Chondrocyte (in vitro differentiated cells): Measurements from ENCODE around the gene ACAA2. TPM values are rescaled to one million over a fixed set of nuclear protein-coding genes. Genes with fewer than 3 reads are reported as not detected.

Source experiments
- DNase-seq: peaks from one replicate; pipeline ENCODE4 v3.0.0; 2021; ENCODE audit warnings: mixed read lengths, low spot score
- H3K27ac Mint-ChIP-seq: one replicate; pipeline ENCODE4 v1.8.0; 2021; ENCODE audit warnings: mild to moderate bottlenecking, moderate library complexity, mixed read lengths; ENCODE audit not compliant: unreplicated experiment
- H3K27me3 Mint-ChIP-seq: 2 replicates; pipeline ENCODE4 v1.8.0; 2021; ENCODE audit warnings: low read depth, mixed read lengths
- H3K36me3 Mint-ChIP-seq: 2 replicates; pipeline ENCODE4 v1.8.0; 2021; ENCODE audit warnings: low read depth, mixed read lengths
- H3K4me1 Mint-ChIP-seq: 2 replicates; pipeline ENCODE4 v1.8.0; 2021; ENCODE audit warnings: low read depth, mild to moderate bottlenecking, mixed read lengths
- H3K4me3 Mint-ChIP-seq: one replicate; pipeline ENCODE4 v1.8.0; 2021; ENCODE audit warnings: mild to moderate bottlenecking, moderate library complexity, mixed read lengths; ENCODE audit not compliant: unreplicated experiment
- H3K9me3 Mint-ChIP-seq: 2 replicates; pipeline ENCODE4 v1.8.0; 2021; ENCODE audit warnings: low read depth, mixed read lengths
- CTCF ChIP-seq: fragments of 200-600 bp; sonication (generic); IDR thresholded peaks from 2 replicates; pipeline ENCODE4 v1.5.0; 2021; ENCODE audit warnings: antibody characterized with exemption, mild to moderate bottlenecking, moderate library complexity
- total RNA-seq: library from RNA; stranded (reverse); gene quantifications from 3 replicates; pipeline ENCODE4 v1.2.1, GENCODE V29; 2021

Gene ACAA2
- total RNA-seq, 1 donor from 2014 or later: 60.3 TPM

DNA sequence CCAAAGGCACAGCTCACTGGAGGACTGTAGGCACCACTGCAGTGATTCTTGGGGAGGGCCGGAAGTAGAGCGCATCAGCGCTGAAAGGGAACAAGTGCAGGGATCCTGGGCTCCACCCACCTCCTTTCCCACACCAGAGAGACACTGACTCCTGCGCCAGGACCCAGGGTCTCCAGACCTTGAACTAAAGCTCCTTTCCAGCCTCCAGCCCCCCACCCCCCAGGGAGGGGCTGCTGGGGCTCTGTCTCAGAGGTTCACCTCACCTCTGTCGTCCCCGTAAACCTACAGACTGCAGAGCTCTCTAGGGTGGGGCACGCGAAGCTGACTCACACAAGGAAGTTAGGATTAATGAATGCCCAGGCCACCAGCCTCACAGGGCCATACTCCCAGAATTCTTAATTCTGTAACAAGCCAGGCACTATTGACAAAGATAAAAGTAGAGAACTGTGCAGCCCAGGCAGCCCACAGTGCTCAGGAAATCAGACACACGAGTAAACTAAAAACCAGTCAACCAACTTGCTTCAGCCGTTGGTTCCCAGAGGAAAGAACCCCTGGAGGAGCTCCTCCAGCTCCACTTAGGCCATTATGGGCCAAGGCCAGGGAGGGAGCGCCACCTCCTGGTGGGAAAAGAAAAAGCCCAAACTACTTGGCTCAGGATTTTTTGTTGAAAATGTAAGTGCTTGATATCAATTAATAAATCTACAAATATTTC, 45.1 kb upstream of the ACAA2 start:
- H3K9me3 Mint-ChIP-seq: no peaks in the 10 kb centered on the region
- H3K4me3 Mint-ChIP-seq: no peak overlapping the region
- DNase-seq: no peak
- H3K27ac Mint-ChIP-seq: no peak overlapping the region
- H3K36me3 Mint-ChIP-seq: no peaks in the 10 kb centered on the region
- peaks cover 2% of the 10 kb centered on the region for H3K27me3 Mint-ChIP-seq
- peaks cover 7% of the 10 kb centered on the region for H3K4me1 Mint-ChIP-seq
- TF ChIP-seq CTCF: peak; percentile 98

DNA sequence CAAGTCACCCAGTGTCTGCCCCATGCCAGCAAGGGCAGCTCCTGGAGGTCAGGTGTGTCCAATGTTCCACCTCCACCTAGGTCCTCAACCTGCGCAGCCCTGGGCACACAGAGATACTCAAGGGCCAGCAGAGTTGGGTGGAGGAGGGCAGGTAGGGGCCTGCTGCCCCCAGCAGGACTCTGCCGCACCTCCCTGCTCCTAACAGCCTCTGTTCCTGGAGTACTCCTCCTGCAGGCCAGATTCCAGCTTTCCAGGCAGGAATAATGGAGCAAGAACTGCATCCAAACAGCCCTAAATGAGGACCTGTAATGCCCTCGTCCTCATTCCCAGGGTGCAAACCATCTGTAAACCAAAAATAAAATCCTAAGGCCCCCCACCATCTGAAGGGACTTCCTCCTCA, 44.4 kb upstream of the ACAA2 start:
- DNase-seq: no peak
- peak; percentile 22 for TF ChIP-seq CTCF
- no peaks in the 10 kb centered on the region for H3K27me3 Mint-ChIP-seq
- no peaks in the 10 kb centered on the region for H3K9me3 Mint-ChIP-seq
- peaks cover 7% of the 10 kb centered on the region for H3K4me1 Mint-ChIP-seq
- no peak overlapping the region for H3K4me3 Mint-ChIP-seq
- no peaks in the 10 kb centered on the region for H3K36me3 Mint-ChIP-seq
- H3K27ac Mint-ChIP-seq: no peak overlapping the region

DNA sequence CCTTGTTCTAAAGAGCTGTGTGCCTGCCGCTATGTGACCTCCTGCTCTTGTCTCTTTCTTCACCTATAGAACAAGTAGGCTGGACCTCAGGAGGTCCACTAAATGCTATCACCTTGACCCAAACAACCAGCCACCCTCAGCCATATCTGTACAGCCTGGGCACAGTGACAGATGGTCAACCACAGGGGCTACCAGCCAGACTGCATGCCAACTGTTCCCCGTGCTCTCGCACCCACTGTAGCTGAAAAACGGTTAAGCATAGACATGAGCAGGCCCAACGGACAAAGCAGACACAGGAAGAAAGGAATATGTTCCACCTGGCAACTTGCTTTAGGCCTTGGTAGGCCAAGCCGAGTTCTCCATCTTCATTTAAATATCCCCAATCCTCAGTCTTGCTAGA, 43.2 kb upstream of the ACAA2 start:
- no peak for DNase-seq
- Mint-ChIP-seq H3K4me3 (no peak overlapping the region), H3K27me3 (no peaks in the 10 kb centered on the region), H3K9me3 (no peaks in the 10 kb centered on the region), H3K27ac (no peak overlapping the region), H3K4me1 (peaks cover 7% of the 10 kb centered on the region), H3K36me3 (no peaks in the 10 kb centered on the region)
- no peak for TF ChIP-seq CTCF

GRCh38 chr18:49855711-49856415, 42.5 kb upstream of the ACAA2 start:
- Mint-ChIP-seq H3K36me3 (no peaks in the 10 kb centered on the region), H3K9me3 (no peaks in the 10 kb centered on the region), H3K4me1 (peaks cover 7% of the 10 kb centered on the region)

More at GRCh38 chr18:49855711-49856415, 42.5 kb upstream of the ACAA2 start:
- DNase-seq: no peak
- TF ChIP-seq CTCF: no peak
- Mint-ChIP-seq H3K27me3 (no peaks in the 10 kb centered on the region), H3K27ac (no peak overlapping the region), H3K4me3 (no peak overlapping the region)
